Panc1 (cell line): ENCODE data around the gene CUEDC2. TPM values are rescaled to one million over a fixed set of nuclear protein-coding genes. Genes with fewer than 3 reads are reported as not detected.

Experiments
- ATAC-seq: fragments of 200-7000 bp; cut with Tn5 transposase; 2 replicates; pipeline ENCODE4 v1.9.1; 2020; ENCODE audit warnings: mild to moderate bottlenecking, moderate library complexity
- BruUV-seq: library from RNA; stranded (reverse); fragments of 400-500 nt; replicated peaks from 2 replicates; lab custom pipeline; 2021; lab: Mats Ljungman, UMichigan
- CTCF ChIA-PET: fragments of 300-600 bp; sonication (Branson Sonifier 250); formaldehyde crosslinking; loops from one replicate; lab custom pipeline; 2022; ENCODE audit warnings: antibody characterized with exemption; lab: Charles Lee
- POLR2A ChIA-PET: fragments of 300-600 bp; sonication (Branson Sonifier 250); formaldehyde crosslinking; loops from one replicate; lab custom pipeline; 2022; ENCODE audit warnings: antibody characterized with exemption; lab: Charles Lee
- DNase-seq: peaks from one replicate; pipeline ENCODE4 v3.0.0-alpha.2; 2010; ENCODE audit warnings: low read depth, low spot score
- H3K27ac ChIP-seq: 2 replicates; pipeline ENCODE4 v1.5.1; 2011; ENCODE audit warnings: mild to moderate bottlenecking, low read length, inconsistent platforms
- H3K27me3 ChIP-seq: fragments of 200-500 bp; sonication (Bioruptor generic); 2 replicates; pipeline ENCODE4 v1.6.0; 2014; ENCODE audit warnings: low read length, inconsistent platforms; ENCODE audit not compliant: control insufficient read depth, insufficient read depth
- H3K36me3 ChIP-seq: fragments of 200-500 bp; sonication (Bioruptor generic); 2 replicates; pipeline ENCODE4 v1.5.1; 2014; ENCODE audit warnings: inconsistent platforms, mild to moderate bottlenecking, low read length, moderate library complexity; ENCODE audit not compliant: control insufficient read depth, insufficient read depth
- H3K4me1 ChIP-seq: 2 replicates; pipeline ENCODE4 v1.5.1; 2011; ENCODE audit warnings: inconsistent platforms, mild to moderate bottlenecking, low read length, moderate library complexity; ENCODE audit not compliant: control insufficient read depth, insufficient read depth
- H3K4me3 ChIP-seq, 2 experiments: 2 replicates each; pipeline ENCODE4 v1.5.1; 2011 to 2012; ENCODE audit warnings: low read depth in 2 of 2, low read length in 2 of 2, mild to moderate bottlenecking in 2 of 2, inconsistent platforms in 1 of 2, moderate library complexity in 1 of 2
- H3K9me3 ChIP-seq: fragments of 200-500 bp; sonication (Bioruptor generic); 2 replicates; pipeline ENCODE4 v1.5.1; 2014; ENCODE audit warnings: low read depth, mild to moderate bottlenecking, inconsistent platforms, low read length, moderate library complexity; ENCODE audit not compliant: control insufficient read depth, insufficient read depth
- POLR2AphosphoS5 ChIP-seq: IDR thresholded peaks from 2 replicates; pipeline ENCODE4 v1.6.1; 2012; ENCODE audit warnings: mild to moderate bottlenecking, low read depth, low read length, moderate library complexity
- SIN3A ChIP-seq: IDR thresholded peaks from 2 replicates; pipeline ENCODE4 v1.6.1; 2012; ENCODE audit warnings: low read depth, mild to moderate bottlenecking, low read length, moderate library complexity, borderline replicate concordance; ENCODE audit not compliant: insufficient read depth
- TCF7L2 ChIP-seq: IDR thresholded peaks from 2 replicates; pipeline ENCODE4 v1.6.1; 2011; ENCODE audit warnings: mild to moderate bottlenecking, low read depth, low read length, inconsistent platforms
- in situ Hi-C: cut with HindIII; loops from 2 replicates; pipeline ENCODE4 v1.10.0; 2016; ENCODE audit warnings: low sequenced_read_pairs, low pct_unique_long_range_greater_than_20kb
- intact Hi-C: fragments of 100-400 bp; cut with micrococcal nuclease; formaldehyde crosslinking; loops from one replicate; pipeline ENCODE4 v1.10.0; 2022; ENCODE audit not compliant: unreplicated experiment
- total RNA-seq: library from RNA; stranded (reverse); gene quantifications from one replicate; pipeline ENCODE4 v1.2.1, GENCODE V29; 2021; ENCODE audit not compliant: unreplicated experiment
- TF ChIP-seq, protein P1 (sequence below), 2 experiments: IDR thresholded peaks; 2 replicates each; pipeline ENCODE4 v1.6.1; 2011 to 2012; ENCODE audit warnings: low read depth in 2 of 2, control low read depth in 1 of 2, low read length in 1 of 2, mild to moderate bottlenecking in 1 of 2, moderate library complexity in 1 of 2; ENCODE audit not compliant: insufficient read depth in 1 of 2
- TF ChIP-seq, protein P2 (sequence below): fragments of 450-650 bp; IDR thresholded peaks from 2 replicates; pipeline ENCODE4 v1.5.1; 2017; ENCODE audit warnings: mild to moderate bottlenecking

Gene CUEDC2
- total RNA-seq, 1 experiment from 2014 or later = 79.3 TPM

DNA sequence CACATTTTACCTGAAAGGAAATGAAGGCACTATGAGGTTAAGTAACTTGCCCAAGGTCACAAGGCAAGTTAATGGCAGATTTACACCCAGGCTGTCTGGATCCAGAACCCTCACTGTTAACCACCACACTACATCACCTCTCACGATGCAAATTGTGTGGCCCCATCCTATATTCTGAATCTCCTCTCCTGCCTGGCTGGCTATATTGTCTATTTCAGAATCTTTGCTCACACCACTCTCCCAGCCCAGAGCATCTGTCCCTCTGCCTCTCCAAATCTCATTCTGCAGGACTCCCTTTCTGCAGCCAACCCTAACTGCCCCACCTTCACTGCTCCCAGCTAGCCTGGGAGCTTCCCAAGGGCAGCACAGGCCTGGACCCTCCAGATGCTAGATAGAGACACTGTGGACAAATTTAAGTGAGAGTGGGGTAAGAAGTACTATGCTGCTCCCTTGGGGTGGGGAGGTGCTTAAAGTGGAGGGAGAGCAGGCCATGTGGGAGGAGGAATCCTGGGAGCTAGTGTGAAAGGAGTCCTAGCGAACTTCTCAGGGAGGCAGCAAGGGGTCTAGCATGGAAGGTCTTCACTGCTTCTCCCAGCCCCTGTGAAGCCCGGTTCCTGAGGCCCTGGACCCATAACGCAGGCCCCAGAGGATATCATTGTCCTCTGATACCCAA, 786 bp downstream of the CUEDC2 start:
- BruUV-seq = no TSS peak
- TF ChIP-seq SIN3A (no peak), TCF7L2 (no peak), POLR2AphosphoS5 (no peak)
- TF ChIP-seq, protein P1, sequence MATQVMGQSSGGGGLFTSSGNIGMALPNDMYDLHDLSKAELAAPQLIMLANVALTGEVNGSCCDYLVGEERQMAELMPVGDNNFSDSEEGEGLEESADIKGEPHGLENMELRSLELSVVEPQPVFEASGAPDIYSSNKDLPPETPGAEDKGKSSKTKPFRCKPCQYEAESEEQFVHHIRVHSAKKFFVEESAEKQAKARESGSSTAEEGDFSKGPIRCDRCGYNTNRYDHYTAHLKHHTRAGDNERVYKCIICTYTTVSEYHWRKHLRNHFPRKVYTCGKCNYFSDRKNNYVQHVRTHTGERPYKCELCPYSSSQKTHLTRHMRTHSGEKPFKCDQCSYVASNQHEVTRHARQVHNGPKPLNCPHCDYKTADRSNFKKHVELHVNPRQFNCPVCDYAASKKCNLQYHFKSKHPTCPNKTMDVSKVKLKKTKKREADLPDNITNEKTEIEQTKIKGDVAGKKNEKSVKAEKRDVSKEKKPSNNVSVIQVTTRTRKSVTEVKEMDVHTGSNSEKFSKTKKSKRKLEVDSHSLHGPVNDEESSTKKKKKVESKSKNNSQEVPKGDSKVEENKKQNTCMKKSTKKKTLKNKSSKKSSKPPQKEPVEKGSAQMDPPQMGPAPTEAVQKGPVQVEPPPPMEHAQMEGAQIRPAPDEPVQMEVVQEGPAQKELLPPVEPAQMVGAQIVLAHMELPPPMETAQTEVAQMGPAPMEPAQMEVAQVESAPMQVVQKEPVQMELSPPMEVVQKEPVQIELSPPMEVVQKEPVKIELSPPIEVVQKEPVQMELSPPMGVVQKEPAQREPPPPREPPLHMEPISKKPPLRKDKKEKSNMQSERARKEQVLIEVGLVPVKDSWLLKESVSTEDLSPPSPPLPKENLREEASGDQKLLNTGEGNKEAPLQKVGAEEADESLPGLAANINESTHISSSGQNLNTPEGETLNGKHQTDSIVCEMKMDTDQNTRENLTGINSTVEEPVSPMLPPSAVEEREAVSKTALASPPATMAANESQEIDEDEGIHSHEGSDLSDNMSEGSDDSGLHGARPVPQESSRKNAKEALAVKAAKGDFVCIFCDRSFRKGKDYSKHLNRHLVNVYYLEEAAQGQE (IDR thresholded peaks at IDR 0.05; ENCODE audit: insufficient read depth in 1 of 2, low read depth in 2 of 2, low read length in 1 of 2) = no peak
- TF ChIP-seq, protein P2, sequence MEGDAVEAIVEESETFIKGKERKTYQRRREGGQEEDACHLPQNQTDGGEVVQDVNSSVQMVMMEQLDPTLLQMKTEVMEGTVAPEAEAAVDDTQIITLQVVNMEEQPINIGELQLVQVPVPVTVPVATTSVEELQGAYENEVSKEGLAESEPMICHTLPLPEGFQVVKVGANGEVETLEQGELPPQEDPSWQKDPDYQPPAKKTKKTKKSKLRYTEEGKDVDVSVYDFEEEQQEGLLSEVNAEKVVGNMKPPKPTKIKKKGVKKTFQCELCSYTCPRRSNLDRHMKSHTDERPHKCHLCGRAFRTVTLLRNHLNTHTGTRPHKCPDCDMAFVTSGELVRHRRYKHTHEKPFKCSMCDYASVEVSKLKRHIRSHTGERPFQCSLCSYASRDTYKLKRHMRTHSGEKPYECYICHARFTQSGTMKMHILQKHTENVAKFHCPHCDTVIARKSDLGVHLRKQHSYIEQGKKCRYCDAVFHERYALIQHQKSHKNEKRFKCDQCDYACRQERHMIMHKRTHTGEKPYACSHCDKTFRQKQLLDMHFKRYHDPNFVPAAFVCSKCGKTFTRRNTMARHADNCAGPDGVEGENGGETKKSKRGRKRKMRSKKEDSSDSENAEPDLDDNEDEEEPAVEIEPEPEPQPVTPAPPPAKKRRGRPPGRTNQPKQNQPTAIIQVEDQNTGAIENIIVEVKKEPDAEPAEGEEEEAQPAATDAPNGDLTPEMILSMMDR = no peak
- CTCF ChIA-PET = interaction anchor here (1.0 to 1.4 kb wide), 2 partner anchors 9 to 79 kb away, joined by 4 to 7 read pairs; no protein-coding TSS in a partner anchor
- peaks cover 14% of the 10 kb centered on the region for H3K4me1 ChIP-seq
- in situ Hi-C loops (no loop called here), intact Hi-C loops (loop anchor here (5.0 kb wide), 1 partner anchor 46 kb away; no protein-coding TSS in a partner anchor)
- peak; percentile 31 for ATAC-seq
- H3K27me3 ChIP-seq = no peaks in the 10 kb centered on the region
- peak overlapping the region; percentile 88 to 98 for H3K4me3 ChIP-seq
- H3K36me3 ChIP-seq = no peaks in the 10 kb centered on the region; the same call in 1 of the 2 replicates
- no peak for DNase-seq
- POLR2A ChIA-PET = no interaction called here
- peak overlapping the region; percentile 97 for H3K27ac ChIP-seq
- no peaks in the 10 kb centered on the region for H3K9me3 ChIP-seq

DNA sequence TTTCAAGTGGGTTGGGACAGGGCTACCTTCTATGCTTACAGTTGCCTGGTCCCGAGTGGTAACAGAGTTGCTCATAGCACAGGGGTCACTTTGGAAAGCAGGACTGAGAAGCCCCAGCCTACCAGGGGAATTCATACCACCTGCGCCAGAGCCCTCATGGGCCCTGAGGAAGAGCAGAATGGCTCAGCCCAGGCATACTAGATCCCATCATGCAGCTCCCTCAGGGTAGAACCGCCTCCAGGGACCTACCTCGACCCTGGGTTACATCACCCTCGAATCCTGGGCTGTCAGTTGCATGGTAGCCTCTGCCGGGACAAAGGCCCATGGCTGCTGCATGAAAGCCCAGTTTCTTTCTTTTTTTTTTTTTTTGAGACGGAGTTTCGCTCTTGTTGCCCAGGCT, 2.9 kb downstream of the CUEDC2 start:
- ChIA-PET CTCF (no interaction called here), POLR2A (no interaction called here)
- Histone ChIP-seq H3K27ac (no peak overlapping the region), H3K36me3 (no peaks in the 10 kb centered on the region; the same call in 1 of the 2 replicates), H3K27me3 (no peaks in the 10 kb centered on the region), H3K9me3 (no peaks in the 10 kb centered on the region), H3K4me1 (0 out of 2 replicates have a peak, but pooled peaks cover 5% of the 10 kb centered on the region), H3K4me3 (no peak overlapping the region)
- no TSS peak for BruUV-seq
- DNase-seq (no peak), ATAC-seq (no peak)
- intact Hi-C loops = no loop called here
- no peak for TF ChIP-seq TCF7L2
- no peak for TF ChIP-seq POLR2AphosphoS5
- in situ Hi-C loops = no loop called here

DNA sequence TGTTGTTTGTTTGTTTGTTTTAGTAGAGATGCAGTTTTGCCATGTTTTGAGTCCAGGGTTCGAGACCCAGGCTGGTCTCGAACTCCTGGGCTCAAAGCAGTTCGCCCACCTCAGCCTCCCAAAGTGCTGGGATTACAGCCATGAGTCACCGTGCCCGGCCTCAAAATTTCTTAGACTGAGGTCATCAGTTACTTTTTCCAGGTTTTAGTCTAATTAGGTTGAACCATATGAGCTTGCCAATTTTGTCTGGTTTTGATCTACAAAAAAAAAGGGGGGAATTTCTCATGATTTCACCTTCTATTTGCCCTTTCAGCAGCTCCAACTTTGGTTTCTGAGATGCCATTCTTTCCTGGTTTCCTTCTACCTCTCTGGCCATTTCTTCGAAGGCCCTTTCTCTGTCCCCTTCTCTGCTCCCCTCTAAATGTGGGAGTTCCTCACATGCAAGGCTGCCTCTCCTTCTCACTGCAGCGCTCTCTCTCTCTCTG, 5.5 kb downstream of the CUEDC2 start:
- ATAC-seq (no peak), DNase-seq (no peak)
- no TSS peak for BruUV-seq
- no peaks in the 10 kb centered on the region for H3K27me3 ChIP-seq
- TF ChIP-seq POLR2AphosphoS5 (no peak), TCF7L2 (no peak)
- TF ChIP-seq, protein P2 = no peak
- TF ChIP-seq, protein P1 (IDR thresholded peaks at IDR 0.05; ENCODE audit: insufficient read depth in 1 of 2, low read depth in 2 of 2, low read length in 1 of 2) = no peak
- peaks cover 15% of the 10 kb centered on the region for H3K4me1 ChIP-seq
- H3K4me3 ChIP-seq = no peak overlapping the region
- ChIA-PET POLR2A (interaction anchor here (0.5 kb wide), 1 partner anchor 37 kb away, joined by 19 read pairs; no protein-coding TSS in a partner anchor), CTCF (no interaction called here)
- intact Hi-C loops (no loop called here), in situ Hi-C loops (no loop called here)
- H3K27ac ChIP-seq = no peak overlapping the region
- H3K36me3 ChIP-seq = peaks cover 3% of the 10 kb centered on the region; the same call in 1 of the 2 replicates
- no peaks in the 10 kb centered on the region for H3K9me3 ChIP-seq
